Inferior parietal cortex (tissue), 1 donor: Measurements from ENCODE around the gene SERPINA7.
"Not testable (repeated sequence)": the region's sequence is repeated elsewhere in the genome, so short reads cannot be mapped to it uniquely, and the experiment has no call there.

Experiments
- DNase-seq: peaks from one replicate; pipeline ENCODE4 v3.0.0-alpha.2; 2016; ENCODE audit errors: extremely low spot score

SERPINA7 gene, protein sequence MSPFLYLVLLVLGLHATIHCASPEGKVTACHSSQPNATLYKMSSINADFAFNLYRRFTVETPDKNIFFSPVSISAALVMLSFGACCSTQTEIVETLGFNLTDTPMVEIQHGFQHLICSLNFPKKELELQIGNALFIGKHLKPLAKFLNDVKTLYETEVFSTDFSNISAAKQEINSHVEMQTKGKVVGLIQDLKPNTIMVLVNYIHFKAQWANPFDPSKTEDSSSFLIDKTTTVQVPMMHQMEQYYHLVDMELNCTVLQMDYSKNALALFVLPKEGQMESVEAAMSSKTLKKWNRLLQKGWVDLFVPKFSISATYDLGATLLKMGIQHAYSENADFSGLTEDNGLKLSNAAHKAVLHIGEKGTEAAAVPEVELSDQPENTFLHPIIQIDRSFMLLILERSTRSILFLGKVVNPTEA

DNA sequence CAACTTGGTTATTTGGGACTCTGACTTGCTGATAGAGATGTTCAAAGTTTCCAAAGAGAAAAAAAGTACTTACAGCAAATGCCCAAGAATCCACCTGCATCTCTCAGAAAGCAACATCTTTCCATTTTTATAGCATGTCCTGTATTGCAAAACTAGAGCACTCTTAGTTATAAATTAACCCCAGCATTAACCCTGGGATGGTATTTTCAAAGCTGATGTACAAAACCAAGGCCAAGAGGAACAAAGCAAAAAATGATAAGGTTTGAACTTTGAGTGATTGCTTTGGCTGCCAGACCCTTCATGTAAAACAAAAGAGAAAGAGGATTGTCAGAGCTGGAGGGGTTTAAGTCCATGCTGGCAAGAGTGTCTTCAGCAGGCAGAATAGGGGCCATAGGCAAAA is at the start of gene SERPINA7:
TSS of gene SERPINA7 (minus strand) at position 103 of the 400 bp plus-strand sequence. CDS start 1,669 bp downstream, outside the sequence.
- no peak for DNase-seq

DNA sequence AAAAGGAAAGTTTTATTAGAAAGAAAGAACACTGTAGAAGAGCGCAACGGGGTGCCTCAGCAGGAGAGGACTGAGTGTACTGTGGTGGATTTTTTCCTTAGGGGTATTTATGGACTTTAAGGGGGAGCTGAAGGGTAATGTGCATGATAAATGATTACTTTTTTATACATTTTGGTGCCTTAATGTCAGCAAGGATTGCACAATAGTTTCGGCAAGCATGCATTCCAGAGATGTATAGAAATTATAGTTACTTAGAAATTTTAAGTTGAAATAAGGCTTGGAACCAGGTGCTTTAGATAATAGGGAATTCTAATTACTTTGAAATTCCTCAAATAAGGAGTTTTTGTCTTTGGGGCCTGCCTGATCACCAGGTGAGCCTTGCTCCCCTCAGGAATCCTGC is 30.5 kb upstream of the SERPINA7 start:
- no peak for DNase-seq

DNA sequence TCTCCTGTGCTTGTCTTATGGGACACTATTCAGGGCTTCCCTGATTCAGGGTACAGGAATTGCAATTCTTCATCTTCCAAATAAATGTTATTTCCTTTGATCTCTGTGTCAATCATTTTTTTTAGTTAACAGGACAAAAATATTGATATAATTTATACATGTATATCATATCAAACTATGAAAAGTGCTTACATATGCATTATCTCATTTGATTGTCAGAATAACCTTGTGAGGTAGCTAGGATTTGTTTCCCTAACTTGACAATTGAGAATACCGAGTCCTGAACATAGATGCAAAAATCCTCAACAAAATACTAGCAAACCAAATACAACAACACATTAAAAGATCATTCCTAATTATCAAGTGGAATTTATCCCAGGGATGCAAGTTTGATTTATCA is 11.5 kb upstream of the SERPINA7 start:
- no peak for DNase-seq

DNA sequence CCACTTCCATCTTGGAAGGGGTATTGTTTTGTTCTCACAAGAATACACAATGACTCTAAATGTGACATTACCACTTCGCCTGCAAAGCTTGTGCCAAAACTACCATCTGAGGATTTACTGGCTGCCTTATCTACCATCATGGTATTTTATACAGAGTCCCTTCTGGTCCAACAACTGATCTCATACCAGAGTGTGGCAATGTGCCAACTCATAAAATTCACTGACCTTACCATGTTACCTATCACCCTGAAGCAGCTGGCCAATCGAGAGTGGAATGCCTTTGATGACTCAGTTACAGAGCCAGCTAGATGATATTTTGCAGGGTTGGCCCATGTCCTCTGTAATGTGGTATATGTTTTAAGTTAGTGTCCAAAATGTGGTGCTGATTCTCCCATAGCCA is 3.8 kb upstream of the SERPINA7 start:
- DNase-seq = no peak

DNA sequence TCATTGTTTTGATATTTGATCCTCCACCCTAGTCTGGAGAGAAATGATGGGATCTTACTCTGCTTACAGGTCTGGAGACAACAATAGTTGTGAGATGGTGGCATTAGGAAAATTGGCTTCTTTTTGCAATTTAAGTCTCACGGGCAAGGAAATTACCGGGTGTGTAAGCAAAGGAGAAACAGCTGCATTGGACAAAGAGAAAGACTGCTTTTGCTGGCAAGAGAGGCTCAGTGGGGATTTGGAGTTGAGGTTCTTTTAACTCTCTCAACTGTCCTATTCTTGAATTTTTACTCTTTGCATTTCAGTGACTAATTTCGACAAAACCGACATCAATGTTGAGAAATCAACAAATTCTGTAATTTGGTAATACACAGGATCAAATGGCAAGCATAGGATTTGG is 2.3 kb upstream of the SERPINA7 start:
- DNase-seq = no peak

DNA sequence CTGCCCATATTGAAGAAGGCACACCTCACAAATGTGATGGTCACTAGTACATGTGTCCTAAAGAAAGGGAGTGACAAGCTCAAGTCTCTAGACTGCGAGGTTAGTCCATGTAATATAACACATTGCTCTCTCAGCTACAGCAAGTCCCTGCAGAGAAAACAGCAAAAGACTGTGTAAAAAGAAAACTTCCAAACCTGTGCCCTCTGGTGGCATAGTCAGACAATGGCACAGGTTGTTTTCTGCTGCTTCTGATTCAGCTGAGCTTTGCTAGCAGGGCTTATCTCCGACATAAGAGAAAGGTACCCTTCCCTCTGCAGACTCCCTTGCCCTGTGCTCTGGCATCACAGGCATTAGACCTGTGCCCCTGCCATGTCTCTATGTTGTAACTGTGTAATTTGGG is 1.4 kb upstream of the SERPINA7 start:
- peak; percentile 3 for DNase-seq

DNA sequence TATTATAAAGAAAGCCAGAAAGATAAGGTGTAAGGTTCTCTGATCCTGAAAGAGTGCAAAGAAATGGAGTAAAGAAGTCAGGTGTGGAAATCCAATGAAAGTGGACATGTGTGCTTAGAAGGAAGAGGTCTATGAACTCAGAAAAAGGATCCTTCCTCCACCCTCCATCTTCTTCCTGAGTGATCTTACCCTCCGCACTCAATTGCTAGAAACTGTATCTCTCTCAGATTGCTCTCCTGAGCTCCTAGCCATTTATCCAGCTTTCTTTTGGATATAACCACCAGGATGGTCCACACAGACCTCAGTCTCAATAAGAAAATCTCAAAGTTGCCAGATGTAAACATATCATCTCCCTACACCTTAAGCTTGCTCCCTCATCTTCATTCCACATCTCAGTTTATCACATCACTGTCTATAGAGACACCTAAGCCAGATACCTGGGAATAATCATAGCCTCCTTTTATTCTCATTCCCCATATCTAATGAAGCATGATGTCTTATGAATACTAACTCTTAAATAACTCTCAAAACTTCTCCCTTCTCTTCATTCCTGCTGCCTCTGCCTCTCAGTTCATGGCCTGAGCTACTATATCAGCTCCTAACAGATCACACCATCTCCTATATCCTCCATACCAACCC is 573 bp downstream of the SERPINA7 start:
- no peak for DNase-seq

DNA sequence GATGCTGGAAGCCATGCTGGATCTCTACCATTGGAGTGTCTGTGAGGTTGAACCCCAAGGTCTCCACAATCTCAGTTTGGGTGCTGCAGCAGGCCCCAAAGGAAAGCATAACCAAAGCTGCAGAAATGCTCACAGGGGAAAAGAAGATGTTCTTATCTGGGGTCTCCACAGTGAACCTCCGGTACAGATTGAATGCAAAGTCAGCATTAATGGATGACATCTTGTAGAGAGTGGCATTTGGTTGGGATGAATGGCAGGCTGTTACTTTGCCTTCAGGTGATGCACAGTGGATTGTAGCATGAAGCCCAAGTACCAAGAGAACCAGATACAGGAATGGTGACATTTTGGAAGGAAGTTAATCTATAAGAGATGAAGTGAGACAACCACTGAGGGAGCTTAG is 1.8 kb downstream of the SERPINA7 start:
- no peak for DNase-seq

DNA sequence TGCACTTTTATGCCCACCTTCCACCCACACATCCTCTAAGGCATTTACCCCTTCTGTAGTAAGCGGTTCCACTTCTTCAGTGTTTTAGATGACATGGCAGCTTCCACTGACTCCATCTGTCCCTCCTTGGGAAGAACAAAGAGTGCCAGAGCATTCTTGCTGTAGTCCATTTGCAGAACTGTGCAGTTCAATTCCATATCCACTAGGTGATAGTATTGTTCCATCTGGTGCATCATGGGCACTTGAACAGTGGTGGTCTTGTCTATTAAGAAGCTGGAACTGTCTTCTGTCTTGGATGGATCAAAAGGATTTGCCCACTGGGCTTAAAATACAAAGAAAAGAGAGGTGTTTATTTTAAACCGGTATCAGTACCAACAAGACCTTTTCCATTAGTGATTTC is 3.5 kb downstream of the SERPINA7 start:
- no peak for DNase-seq

DNA sequence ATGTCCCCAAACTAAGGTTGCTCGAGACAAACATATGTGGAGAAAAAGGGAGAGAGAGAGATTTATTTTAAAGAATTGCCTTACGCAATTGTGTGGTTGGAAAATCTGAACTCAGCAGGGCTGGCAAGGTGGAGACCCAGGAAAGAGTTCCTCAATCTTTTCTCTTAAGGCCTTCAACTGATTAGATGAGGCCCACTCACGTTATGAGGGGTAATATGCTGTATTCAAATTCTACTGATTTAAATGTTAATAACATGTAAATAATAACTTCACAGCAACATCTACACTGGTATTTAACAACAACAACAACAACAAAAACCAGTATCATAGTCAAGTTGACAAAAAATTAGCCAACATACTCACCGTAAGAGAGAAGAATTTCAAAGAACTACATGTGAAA is 14.6 kb downstream of the SERPINA7 start:
- no peak for DNase-seq

DNA sequence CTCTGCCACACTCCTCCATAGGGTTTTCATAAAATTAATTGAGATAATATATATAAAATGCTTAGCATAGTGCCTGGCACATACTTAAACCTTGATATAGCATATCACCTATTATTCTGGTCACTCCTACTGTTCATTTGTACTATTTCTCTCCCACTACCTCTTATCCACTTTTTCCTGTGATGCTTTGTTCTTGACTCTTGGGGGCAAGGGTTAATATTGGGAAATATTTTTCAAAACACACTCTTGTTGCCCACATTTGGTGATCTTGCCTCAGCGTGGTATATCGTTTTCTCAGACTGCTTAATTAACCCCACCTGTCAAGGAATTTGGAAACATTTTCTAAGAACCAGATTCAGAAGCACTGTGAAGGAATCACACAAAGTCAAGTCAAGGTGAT is 16.3 kb downstream of the SERPINA7 start:
- no peak for DNase-seq

DNA sequence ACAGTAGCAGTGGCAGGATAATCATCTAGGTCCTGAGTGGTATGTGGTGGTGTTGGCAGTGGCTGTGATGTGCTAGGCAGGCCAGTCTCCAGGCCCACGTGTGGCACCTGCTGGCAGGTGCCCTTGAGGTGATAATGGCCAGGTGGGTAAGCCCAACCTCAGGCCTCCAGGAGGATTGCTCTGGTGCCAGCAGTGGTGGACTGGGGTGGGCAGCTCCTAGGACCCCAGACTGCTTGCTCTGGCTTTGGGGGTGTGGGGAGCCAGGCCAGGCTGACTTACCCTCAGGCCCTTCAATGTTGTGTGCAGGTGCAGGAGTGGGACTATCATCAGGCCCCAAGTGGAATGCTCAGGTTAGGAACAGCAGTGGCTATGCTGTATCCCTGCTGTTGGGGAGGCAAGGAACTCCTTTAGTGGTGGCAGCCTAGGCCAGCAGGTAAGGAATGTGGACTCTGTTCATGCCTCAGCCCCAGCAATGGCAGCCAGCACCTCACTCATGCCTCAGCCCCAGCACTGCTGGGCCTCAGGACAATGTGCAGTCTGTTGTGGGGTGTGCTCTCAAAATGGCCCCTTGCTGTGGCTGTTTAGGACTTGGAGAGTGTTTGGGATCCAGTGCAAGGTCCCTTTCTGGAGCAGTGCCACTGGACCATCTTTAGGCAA is 24.3 kb downstream of the SERPINA7 start:
- no peak for DNase-seq

DNA sequence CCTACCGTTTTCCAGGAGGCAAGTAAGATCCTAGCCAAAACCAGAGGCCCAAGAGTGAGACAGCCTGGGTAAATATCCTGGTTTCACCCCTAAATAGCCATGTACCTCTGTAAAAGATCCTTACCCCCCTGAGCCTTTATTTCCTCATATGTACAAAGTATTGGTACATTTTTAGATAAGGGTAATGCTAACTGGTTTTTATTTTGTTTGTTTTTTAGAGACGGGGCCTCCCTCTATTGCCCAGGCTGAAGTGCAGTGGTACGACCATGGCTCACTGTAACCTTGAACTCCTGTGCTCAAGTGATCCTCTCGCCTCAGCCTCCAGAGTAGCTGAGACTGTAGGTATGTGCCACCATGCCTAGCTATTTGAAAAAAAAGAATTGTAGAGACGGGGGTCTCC is 29.4 kb downstream of the SERPINA7 start:
- no peak for DNase-seq

DNA sequence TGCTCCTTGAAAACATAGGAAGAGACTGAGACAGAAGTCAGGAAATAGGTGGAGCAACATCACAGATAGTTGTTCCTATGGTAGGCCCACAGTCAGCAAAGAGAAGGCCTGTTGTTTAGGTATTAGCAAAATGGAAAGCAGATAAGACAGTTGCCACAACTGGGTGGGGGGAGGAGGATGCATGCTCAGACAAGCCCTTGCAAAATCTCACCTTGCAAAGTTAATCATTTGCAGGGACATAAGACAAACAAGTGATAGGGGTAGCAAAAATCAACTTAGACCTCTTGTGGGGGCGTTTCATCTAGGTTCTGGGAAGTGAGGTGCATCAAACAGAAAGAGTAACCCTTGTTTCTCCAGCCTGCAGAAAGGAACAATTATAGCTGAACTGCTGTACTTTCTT is 30.7 kb downstream of the SERPINA7 start:
- DNase-seq = no peak

DNA sequence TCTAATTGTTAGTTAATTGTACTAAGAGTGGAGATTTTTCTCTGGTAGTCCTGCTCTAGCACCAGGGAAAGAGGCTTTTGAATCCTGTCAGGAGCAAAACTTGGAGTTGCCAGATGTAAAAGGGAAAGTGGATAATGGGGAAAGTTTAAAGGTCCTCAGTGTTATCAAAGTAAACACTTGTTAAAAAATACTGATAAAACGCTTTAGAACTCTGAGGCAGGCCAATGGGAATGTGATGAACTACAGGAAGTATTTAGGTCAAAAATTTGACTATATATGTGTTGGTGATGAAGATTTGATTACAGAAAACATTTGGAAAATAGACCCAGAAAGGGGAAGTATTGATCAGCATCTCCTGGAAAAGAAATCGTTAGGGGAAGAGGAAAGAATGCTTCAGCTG is 32.8 kb downstream of the SERPINA7 start:
- DNase-seq = no peak

DNA sequence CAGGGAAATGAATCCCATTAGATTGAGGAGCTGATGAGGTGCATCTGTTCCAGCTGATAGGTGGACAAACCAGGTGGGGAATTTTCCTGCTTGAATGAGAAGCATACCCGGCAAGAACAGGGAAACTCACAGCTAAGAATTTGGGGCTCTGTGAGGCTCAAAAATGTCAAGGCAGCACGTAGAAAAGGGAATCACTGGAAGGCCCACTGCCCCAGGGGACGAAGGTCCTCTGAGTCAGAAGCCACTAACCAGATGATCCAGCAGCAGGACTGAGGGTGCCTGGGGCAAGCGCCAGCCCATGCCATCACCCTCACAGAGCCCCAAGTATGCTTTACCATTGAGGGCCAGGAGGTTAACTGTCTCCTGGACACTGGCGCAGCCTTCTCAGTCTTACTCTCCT is 37.9 kb downstream of the SERPINA7 start:
- DNase-seq = not testable (repeated sequence)

DNA sequence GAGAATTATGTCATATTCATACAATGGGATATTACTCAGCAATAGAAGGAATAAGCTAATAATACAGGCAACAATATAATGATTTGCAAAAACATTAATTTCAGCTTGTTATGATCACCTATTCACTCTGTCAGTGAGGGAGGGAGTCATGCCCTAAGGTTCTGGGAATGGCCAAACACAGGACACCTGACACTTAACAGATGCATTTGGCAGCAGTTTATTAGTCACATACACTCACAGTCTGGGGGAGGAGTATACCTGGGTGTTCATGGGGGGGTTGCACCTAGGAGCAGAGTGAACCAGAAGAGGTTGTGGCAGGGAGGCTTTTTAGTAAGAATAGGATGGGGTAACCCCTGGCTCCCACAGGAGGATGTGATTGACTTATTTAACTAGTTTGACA is 38.3 kb downstream of the SERPINA7 start:
- no peak for DNase-seq

DNA sequence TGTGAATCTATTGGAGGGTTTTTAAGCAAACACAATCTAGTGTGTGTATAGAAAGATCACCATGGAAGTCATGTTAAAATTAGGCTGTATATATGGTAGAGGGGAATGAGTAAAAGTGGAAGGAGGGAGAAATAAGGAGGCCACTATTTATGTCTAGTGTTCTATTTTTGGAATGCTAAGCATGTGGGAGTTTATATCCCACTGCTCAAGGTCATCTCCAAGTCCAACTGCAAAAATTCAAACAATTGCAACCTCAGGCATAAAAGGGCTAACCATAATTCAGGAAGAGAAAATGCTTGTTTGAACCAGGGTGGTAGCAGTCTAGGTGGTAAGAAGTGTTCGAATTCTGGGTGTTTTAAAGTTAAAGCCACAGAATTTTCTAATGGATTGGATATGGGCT is 39.2 kb downstream of the SERPINA7 start:
- DNase-seq = no peak

DNA sequence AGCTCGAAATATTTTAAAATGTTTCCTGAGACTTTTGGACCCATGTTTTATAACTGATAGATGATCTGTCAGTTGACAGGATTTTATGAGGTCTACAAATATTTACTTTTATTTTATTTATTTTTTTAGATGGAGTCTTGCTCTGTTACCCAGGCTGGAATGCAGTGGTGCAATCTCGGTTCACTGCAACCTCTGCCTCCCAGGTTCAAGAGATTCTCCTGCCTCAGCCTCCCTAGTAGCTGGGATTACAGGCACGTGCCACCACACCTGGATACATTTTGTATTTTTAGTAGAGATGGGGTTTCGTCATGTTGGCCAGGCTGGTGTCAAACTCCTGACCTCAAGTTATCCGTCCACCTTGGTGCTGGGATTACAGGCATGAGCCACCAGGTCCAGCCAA is 50.0 kb downstream of the SERPINA7 start:
- DNase-seq = not testable (repeated sequence)
